NB4 (cell line): ENCODE data around the gene PDE8B.

Experiments
- DNase-seq: peaks from one replicate; pipeline ENCODE4 v3.0.0; 2010; ENCODE audit warnings: low read depth
- H3K4me3 ChIP-seq: one replicate; pipeline ENCODE4 v1.5.1; 2011; ENCODE audit warnings: mild to moderate bottlenecking, low read depth, low read length, moderate library complexity
- CTCF ChIP-seq: IDR thresholded peaks from one replicate; pipeline ENCODE4 v1.5.1; 2012; ENCODE audit warnings: low read depth, low read length
- MAX ChIP-seq: IDR thresholded peaks from 2 replicates; pipeline ENCODE4 v1.6.1; 2011; ENCODE audit warnings: low read depth, low read length
- MYC ChIP-seq: IDR thresholded peaks from 2 replicates; pipeline ENCODE4 v1.6.1; 2011; ENCODE audit warnings: low read depth, low read length
- POLR2A ChIP-seq: IDR thresholded peaks from 2 replicates; pipeline ENCODE4 v1.6.1; 2011; ENCODE audit warnings: mild to moderate bottlenecking; ENCODE audit not compliant: insufficient read length; ENCODE audit errors: extremely low read depth

PDE8B gene

GRCh38 chr5:77210091-77210963 lies at the start of gene PDE8B:
Gene PDE8B (plus strand): TSS chr5:77210680. CDS start chr5:77210926, 246 bp downstream.
- no peak within 1 kb of the TSS for H3K4me3 ChIP-seq
- TF ChIP-seq POLR2A, result no peak
- no peak for TF ChIP-seq CTCF
- no peak for TF ChIP-seq MAX
- no peak for TF ChIP-seq MYC
- peak; percentile 4 for DNase-seq

GRCh38 chr5:77163453-77163852 lies 47.0 kb upstream of the PDE8B start:
- no peak overlapping the region for H3K4me3 ChIP-seq
- TF ChIP-seq POLR2A, result no peak
- TF ChIP-seq MYC, result no peak
- no peak for TF ChIP-seq CTCF
- TF ChIP-seq MAX, result no peak
- DNase-seq, result no peak

GRCh38 chr5:77167063-77167462 lies 43.4 kb upstream of the PDE8B start:
- TF ChIP-seq MAX (no peak), CTCF (no peak), POLR2A (no peak), MYC (no peak)
- no peak overlapping the region for H3K4me3 ChIP-seq
- no peak for DNase-seq

- no peak for DNase-seq
- H3K4me3 ChIP-seq, result no peak overlapping the region
- TF ChIP-seq CTCF, result no peak
- TF ChIP-seq MAX, result no peak
- no peak for TF ChIP-seq POLR2A
- TF ChIP-seq MYC, result no peak
Measured at GRCh38 chr5:77167695-77168121, 42.8 kb upstream of the PDE8B start.

- no peak overlapping the region for H3K4me3 ChIP-seq
- no peak for DNase-seq
- TF ChIP-seq MYC, result no peak
- no peak for TF ChIP-seq CTCF
- TF ChIP-seq MAX, result no peak
- no peak for TF ChIP-seq POLR2A
Measured at GRCh38 chr5:77168161-77168878, 42.2 kb upstream of the PDE8B start.
